OCI-LY1 (cell line): ENCODE results near the gene BAIAP2.

Source experiments
- H2AFZ ChIP-seq: fragments of 200-600 bp; sonication (generic), shearing (Covaris generic); 2 replicates; pipeline ENCODE4 v1.6.0; 2014; ENCODE audit warnings: antibody characterized with exemption, mild to moderate bottlenecking, low read length
- H3F3A ChIP-seq: fragments of 200-600 bp; sonication (generic), shearing (Covaris generic); 2 replicates; pipeline ENCODE4 v1.6.0; 2014; ENCODE audit warnings: mild to moderate bottlenecking, antibody characterized with exemption, low read length, moderate library complexity; ENCODE audit not compliant: insufficient read depth
- H3K27ac ChIP-seq: fragments of 200-600 bp; sonication (generic); 2 replicates; pipeline ENCODE4 v1.5.1; 2014; ENCODE audit warnings: low read length, mixed run types, mild to moderate bottlenecking, low read depth; ENCODE audit not compliant: poor library complexity, severe bottlenecking
- H3K27me3 ChIP-seq: fragments of 200-600 bp; sonication (generic); 2 replicates; pipeline ENCODE4 v1.6.0; 2014; ENCODE audit warnings: antibody characterized with exemption, mild to moderate bottlenecking, low read length, moderate library complexity; ENCODE audit not compliant: insufficient read depth
- H3K36me3 ChIP-seq: fragments of 200-600 bp; sonication (generic); 2 replicates; pipeline ENCODE4 v1.6.1; 2014; ENCODE audit warnings: mild to moderate bottlenecking, antibody characterized with exemption, low read length, moderate library complexity, mixed read lengths; ENCODE audit not compliant: insufficient read depth
- H3K4me1 ChIP-seq: fragments of 200-600 bp; sonication (generic); 2 replicates; pipeline ENCODE4 v1.5.1; 2014; ENCODE audit warnings: mild to moderate bottlenecking, low read length, moderate library complexity; ENCODE audit not compliant: insufficient read depth, severe bottlenecking
- H3K4me2 ChIP-seq: fragments of 200-600 bp; sonication (generic), shearing (Covaris generic); 2 replicates; pipeline ENCODE4 v1.6.1; 2014; ENCODE audit warnings: low read length
- H3K4me3 ChIP-seq: fragments of 200-600 bp; sonication (generic); 2 replicates; pipeline ENCODE4 v1.5.1; 2014; ENCODE audit warnings: low read length, low read depth, mild to moderate bottlenecking, mixed read lengths; ENCODE audit not compliant: poor library complexity, severe bottlenecking
- H3K79me2 ChIP-seq: fragments of 200-600 bp; shearing (Covaris generic); 2 replicates; pipeline ENCODE4 v1.6.1; 2016; ENCODE audit warnings: mixed run types, low read length, mixed read lengths; ENCODE audit not compliant: insufficient read depth
- H3K9ac ChIP-seq: fragments of 200-600 bp; sonication (generic), shearing (Covaris generic); 2 replicates; pipeline ENCODE4 v1.6.1; 2014; ENCODE audit warnings: mild to moderate bottlenecking, low read length, mixed read lengths
- H3K9me2 ChIP-seq: fragments of 200-600 bp; sonication (generic), shearing (Covaris generic); 2 replicates; pipeline ENCODE4 v1.6.1; 2014; ENCODE audit warnings: low read depth, mild to moderate bottlenecking, low read length, mixed read lengths
- H3K9me3 ChIP-seq: fragments of 200-600 bp; shearing (Covaris generic); 2 replicates; pipeline ENCODE4 v1.6.1; 2014; ENCODE audit warnings: low read length, mixed read lengths
- H4K20me1 ChIP-seq: fragments of 200-600 bp; sonication (generic), shearing (Covaris generic); 2 replicates; pipeline ENCODE4 v1.6.0; 2016; ENCODE audit warnings: mild to moderate bottlenecking, low read length; ENCODE audit not compliant: insufficient read depth
- EZH2 ChIP-seq: fragments of 200-600 bp; sonication (generic), shearing (Covaris generic); IDR thresholded peaks from 2 replicates; pipeline ENCODE4 v1.8.0; 2017; ENCODE audit warnings: borderline replicate concordance, mixed run types, mild to moderate bottlenecking, antibody characterized with exemption, low read length, moderate library complexity, mixed read lengths
- TF ChIP-seq, protein P1 (sequence below): fragments of 200-600 bp; sonication (generic), shearing (Covaris generic); IDR thresholded peaks from 2 replicates; pipeline ENCODE4 v1.5.1; 2017; ENCODE audit warnings: mild to moderate bottlenecking, antibody characterized with exemption, low read length, moderate library complexity, mixed read lengths

BAIAP2 gene

GRCh38 chr17:81066771-81067315, 31.9 kb downstream of the BAIAP2 start:
- Histone ChIP-seq H3K79me2 (no peaks in the 10 kb centered on the region), H3K27me3 (peaks cover 12% of the 10 kb centered on the region; the same call in 1 of the 2 replicates), H3K9me2 (no peaks in the 10 kb centered on the region), H3K9me3 (no peaks in the 10 kb centered on the region), H3K4me1 (no peaks in the 10 kb centered on the region), H2AFZ (no peak overlapping the region), H3K4me2 (no peak overlapping the region), H3K27ac (no peak overlapping the region), H3F3A (no peaks in the 10 kb centered on the region), H4K20me1 (no peaks in the 10 kb centered on the region), H3K36me3 (no peaks in the 10 kb centered on the region), H3K4me3 (no peak overlapping the region), H3K9ac (no peak overlapping the region)
- TF ChIP-seq, protein P1, sequence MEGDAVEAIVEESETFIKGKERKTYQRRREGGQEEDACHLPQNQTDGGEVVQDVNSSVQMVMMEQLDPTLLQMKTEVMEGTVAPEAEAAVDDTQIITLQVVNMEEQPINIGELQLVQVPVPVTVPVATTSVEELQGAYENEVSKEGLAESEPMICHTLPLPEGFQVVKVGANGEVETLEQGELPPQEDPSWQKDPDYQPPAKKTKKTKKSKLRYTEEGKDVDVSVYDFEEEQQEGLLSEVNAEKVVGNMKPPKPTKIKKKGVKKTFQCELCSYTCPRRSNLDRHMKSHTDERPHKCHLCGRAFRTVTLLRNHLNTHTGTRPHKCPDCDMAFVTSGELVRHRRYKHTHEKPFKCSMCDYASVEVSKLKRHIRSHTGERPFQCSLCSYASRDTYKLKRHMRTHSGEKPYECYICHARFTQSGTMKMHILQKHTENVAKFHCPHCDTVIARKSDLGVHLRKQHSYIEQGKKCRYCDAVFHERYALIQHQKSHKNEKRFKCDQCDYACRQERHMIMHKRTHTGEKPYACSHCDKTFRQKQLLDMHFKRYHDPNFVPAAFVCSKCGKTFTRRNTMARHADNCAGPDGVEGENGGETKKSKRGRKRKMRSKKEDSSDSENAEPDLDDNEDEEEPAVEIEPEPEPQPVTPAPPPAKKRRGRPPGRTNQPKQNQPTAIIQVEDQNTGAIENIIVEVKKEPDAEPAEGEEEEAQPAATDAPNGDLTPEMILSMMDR = no peak
- TF ChIP-seq EZH2 = no peak

GRCh38 chr17:81067391-81067811, 32.5 kb downstream of the BAIAP2 start:
- TF ChIP-seq EZH2 = no peak
- TF ChIP-seq, protein P1 = no peak
- no peaks in the 10 kb centered on the region for H3K9me3 ChIP-seq
- no peaks in the 10 kb centered on the region for H3K36me3 ChIP-seq
- no peak overlapping the region for H3K27ac ChIP-seq
- peaks cover 12% of the 10 kb centered on the region; the same call in 1 of the 2 replicates for H3K27me3 ChIP-seq
- H3K4me2 ChIP-seq = no peak overlapping the region
- no peaks in the 10 kb centered on the region for H3K79me2 ChIP-seq
- no peaks in the 10 kb centered on the region for H3F3A ChIP-seq
- H2AFZ ChIP-seq = no peak overlapping the region
- H4K20me1 ChIP-seq = no peaks in the 10 kb centered on the region
- H3K4me1 ChIP-seq = no peaks in the 10 kb centered on the region
- H3K4me3 ChIP-seq = no peak overlapping the region
- no peak overlapping the region for H3K9ac ChIP-seq
- H3K9me2 ChIP-seq = no peaks in the 10 kb centered on the region

DNA sequence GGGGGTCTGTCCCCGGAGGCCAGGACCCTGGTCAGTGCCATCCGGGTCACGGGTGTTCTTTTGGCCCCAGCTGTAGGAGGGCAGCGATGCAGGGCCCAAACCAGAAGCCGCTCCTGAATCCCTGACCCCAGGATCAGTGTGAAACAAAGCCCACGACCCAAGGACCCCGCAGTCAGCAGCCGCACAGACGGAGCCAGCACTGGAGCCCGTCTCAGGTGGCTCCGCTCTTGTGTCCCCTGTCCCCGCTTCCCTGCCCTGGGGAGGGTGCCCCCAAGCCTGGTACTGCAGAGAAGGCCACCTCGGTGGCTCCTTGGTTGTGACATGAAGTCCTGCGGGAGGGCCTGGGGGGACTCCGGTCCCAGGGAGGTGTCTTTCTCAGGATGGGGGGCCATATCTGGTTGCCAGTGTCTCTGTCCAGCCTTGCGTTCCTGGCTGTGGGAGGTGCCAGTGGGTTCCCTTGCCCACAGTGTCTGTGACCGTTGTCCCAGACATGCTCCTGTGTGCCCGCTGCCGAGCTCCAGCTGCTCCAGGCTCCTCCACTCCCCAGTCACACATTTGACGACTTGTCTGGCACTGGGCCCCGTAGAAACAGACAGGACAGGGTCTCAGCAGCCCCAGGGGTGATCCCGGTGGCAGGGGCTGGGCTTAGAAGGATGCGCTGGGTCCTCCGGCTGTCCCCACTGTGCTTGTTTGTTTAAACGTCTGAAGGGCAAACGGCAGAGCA, 33.6 kb downstream of the BAIAP2 start:
- H3K4me1 ChIP-seq = no peaks in the 10 kb centered on the region
- no peak overlapping the region for H3K9ac ChIP-seq
- H2AFZ ChIP-seq = no peak overlapping the region
- H3K4me3 ChIP-seq = no peak overlapping the region
- H3K27me3 ChIP-seq = peaks cover 12% of the 10 kb centered on the region; the same call in 1 of the 2 replicates
- H3F3A ChIP-seq = no peaks in the 10 kb centered on the region
- no peak overlapping the region for H3K4me2 ChIP-seq
- no peaks in the 10 kb centered on the region for H4K20me1 ChIP-seq
- TF ChIP-seq, protein P1 = no peak
- H3K9me3 ChIP-seq = no peaks in the 10 kb centered on the region
- H3K79me2 ChIP-seq = no peaks in the 10 kb centered on the region
- no peaks in the 10 kb centered on the region for H3K36me3 ChIP-seq
- no peaks in the 10 kb centered on the region for H3K9me2 ChIP-seq
- no peak overlapping the region for H3K27ac ChIP-seq
